Activated T-cell treated with anti-CD3 and anti-CD28 coated beads, Interleukin-2, amount 50 U/mL, for 48 hours (primary cell): ENCODE measurements around the gene HGFAC.

Experiments used
- DNase-seq, 2 experiments: peaks; one replicate each; pipeline ENCODE4 v3.0.0-alpha.2; 2020

HGFAC gene

DNA sequence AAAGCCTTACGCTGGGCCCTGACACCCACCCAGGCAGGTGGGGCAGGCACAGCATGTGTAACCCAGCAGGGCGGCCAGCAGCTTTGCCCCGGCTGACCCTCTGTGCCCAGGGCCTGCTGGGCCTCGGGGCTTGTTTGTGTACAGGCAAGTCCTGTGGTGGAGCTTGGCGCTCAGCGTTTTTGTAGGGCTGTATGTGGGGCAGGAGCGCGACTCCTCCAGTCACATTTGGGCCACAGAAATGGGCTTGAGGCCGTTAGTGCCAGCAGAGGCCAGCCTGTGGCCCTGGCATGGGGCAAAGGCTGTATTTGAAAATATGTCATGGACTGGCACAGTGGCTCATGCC is 14.7 kb upstream of the HGFAC start:
- no peak for DNase-seq

DNA sequence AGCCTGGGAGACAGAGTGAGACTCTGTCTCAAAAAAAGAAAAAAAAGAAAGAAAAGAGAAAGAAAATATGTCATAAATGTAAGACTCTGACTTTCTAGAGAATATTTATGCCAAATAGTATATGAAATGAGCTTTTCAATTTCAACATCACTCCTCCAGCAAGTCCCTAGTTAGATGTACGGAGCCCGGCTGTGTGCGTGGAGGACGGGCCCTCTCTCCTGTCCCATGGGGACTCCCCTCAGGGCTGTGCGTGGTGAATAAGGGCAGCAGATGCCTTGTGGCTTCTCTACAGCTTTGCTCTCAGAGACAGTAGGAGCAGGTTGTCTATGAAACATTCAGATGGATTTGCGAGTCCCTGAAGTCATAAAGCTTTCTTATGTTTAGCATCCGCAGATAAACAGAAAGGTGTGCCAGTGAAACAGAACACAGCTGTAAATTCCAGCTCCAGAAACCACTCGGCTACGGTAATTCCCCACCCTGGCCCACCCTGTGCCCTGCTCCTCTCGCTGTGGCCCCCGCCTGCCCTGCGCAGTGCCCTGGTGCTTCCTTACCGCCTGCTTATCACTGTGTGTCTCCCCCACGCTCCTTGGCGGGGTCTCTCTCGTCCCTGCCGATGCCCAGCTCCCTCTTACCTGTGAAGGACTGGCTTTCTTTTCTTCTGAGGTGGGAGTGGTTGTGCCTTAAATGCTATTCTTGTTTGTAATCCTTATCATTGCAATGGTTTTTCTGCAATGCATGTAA is 13.9 kb upstream of the HGFAC start:
- no peak for DNase-seq

DNA sequence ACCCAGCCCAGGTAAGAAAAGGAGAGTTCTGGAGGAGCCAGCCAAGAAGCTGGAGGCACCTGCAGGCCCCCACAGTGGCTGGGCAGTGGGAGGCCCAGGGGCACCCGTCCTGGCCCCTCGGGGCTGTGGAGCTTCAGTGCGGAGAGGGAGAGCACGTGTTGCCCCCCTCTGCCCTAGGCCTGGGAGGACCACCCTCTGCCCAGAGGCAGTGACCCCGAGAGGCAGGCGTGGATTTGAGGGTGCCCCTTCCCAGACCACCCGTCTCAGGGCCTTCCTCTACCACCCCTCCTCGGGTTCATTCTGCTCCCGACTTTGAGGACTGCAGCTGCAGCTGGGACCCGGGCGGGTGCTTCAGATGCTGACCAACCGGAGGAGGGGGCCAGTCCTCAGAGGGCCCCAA is 12.1 kb upstream of the HGFAC start:
- DNase-seq = no peak

DNA sequence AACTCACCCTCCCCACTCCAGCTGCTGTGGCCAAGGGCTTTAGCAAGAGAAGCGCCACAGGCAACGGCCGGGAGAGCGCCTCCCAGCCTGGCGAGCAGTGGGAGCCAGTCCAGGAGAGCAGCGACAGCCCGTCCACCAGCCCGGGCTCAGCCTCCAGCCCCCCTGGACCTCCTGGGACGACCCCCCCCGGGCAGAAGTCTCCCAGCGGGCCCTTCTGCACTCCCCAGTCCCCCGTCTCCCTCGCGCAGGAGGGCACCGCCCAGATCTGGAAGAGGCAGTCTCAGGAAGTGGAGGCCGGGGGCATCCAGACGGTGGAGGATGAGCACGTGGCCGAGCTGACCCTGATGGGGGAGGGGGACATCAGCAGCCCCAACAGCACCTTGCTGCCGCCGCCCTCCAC is 11.2 kb upstream of the HGFAC start:
- no peak for DNase-seq

DNA sequence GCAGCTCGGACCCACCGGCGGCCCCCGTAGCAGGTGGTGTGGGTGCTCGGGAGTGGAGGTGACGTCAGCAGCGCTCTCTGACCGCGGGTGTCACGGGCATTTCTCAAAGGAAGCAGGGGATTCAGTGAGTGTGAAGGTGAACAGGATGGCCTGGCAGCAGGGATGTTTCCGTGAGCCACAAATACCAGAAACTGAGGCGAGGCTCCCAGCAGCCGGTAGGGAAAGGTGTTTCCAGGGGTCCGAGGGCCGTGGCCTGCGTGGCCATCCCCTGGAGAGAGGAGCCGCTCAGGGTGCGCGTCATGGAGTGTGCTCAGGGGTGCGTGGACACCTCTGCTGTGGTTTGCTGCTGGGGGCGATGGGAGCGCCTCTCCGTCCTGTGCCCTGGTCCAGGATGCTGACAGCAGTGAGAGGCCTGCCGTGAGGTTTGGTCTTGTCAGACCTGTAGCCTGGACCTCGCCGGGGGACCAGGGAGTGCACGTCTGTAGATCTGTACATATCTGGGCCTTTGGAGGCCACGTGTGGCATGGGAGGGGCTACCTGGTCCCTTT is 10.2 kb upstream of the HGFAC start:
- DNase-seq = no peak

DNA sequence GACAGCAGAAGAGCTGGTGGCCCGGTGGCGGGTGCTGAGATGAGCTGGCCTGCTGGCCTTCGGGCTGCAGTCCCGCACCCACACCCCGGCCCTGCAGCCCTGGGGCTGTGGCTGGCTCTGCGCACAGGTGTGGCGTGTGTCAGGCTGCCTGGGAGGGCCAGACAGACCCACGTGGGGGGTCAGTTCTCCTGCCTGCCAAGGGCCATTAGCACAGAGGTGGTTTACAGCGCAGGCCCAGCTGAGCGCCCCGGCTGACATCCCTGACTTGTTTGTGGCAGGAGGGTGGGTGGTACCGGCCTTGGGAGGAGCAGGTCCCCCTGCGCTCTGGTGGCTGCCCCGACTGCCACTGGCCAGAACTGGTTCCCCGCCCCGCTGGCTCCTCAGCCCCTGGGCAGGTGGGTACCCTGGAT is 9.4 kb upstream of the HGFAC start:
- DNase-seq = no peak

DNA sequence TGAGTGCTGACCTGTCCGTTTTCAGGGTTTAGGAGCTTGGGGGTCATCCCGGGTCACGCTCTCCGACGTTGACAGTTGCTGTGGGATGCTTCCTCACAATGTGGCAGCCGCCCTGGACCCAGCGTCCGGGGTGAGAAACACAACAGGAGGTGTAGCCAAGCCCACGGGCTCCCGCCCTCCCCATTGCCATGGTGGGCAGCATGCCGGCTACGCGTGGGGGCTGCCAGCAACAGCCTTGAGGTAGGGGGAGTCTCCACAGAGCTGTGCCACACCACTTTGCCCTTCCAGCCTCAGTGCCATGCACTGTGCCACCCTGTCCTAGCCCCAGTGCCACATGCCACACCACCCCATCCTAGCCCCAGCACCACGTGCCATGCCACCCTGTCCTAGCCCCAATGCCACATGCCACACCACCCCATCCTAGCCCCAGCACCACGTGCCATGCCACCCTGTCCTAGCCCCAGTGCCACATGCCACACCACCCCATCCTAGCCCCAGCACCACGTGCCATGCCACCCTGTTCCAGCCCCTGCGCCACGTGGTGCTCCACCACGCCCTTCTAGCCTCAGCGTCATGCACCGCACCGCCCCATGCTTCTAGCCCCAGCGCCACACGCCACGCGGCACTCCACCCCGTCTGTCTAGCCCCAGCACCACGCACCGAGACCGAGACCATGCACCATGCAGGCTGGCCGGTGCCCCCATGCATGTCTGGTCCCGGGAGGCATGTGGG is 8.5 kb upstream of the HGFAC start:
- DNase-seq = no peak

DNA sequence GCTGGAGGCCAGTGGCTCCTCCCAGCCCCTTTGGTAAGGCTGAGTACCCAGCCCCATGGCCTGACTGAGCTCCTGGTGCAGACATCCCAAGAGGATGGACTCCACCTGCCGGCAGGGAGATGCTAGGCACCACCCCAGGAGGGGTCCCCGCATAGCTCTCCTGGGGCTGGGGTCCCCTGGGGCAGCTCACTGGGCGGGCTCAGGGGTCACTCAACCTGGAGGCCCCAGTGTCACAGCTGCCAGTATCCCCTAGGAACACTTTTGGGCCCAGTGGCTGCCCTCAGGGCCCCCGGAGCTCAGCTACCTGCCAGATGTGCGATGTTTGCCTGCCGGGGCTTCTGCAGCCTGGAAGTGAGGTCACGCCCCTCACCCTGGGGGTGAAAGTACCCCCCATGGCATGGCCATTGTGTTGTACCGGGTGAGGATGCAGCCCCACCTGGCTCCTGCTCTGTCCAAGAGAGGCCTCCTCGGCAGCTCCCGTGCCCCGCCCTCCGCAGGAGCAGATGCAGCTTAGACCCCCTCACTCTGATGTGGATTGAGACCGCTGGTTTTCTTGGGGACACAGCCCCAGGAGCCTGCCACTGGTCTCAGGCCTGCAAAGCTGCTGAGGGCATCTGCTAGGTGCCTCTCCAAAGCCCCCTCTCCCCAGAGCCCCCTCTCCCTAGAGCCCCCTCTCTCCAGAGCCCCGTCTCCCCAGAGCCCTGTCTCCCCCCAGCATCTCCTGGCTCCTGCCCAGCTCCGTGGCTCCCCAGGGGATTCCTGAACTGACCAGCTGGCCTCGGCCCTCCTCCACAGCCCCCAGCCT is 6.7 kb upstream of the HGFAC start:
- DNase-seq = no peak

DNA sequence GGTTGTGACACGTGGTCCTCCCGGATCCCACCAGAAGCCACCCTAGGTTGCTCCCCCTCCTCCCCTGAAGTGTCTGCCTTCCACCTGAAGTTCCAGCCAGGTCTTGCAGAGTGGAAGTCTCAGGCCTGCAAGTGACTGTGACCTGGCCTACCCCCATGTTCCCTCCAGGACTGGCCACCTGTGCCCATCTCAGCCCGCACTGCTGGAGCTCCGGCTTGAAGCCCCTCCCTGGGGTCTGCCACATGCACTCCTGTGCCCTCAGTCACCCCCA is 6.1 kb upstream of the HGFAC start:
- DNase-seq = no peak

DNA sequence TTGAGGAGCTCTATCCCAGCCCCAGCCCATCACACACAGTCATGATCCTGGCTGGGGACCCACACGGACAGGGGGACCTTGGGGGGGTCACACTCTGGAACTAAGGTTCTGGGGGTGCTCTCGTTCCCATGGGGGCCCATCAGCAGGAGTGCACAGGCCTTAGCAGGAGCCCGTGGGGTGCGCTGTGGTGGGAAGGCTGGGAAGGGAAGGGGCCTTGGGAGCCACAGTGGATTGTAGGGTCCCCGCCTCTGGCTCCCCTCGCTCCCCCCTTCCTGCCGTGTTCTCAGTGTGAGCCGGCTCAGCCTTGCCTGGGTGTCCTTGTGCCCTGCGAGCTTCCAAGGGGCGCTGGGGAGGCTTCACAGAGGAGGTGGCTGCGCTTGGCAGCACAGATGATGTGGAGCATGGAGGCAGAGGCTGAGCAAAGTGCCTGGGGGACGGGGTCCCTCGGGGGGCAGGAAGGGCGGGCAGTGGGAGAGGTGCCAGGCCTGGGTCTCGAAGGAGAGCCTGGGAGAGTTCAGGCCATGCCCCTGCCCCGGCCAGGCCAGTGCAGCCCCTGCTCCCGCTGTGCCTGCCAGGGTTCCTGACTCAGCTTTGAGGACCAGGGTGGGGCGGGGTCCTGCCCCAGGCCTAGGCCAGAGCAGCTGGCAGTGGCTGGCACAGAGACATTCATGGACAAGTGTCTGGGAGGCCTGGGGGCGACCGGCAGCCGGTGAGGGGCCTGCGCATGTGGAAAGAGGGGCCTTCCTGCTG is 5.5 kb upstream of the HGFAC start:
- DNase-seq = no peak

DNA sequence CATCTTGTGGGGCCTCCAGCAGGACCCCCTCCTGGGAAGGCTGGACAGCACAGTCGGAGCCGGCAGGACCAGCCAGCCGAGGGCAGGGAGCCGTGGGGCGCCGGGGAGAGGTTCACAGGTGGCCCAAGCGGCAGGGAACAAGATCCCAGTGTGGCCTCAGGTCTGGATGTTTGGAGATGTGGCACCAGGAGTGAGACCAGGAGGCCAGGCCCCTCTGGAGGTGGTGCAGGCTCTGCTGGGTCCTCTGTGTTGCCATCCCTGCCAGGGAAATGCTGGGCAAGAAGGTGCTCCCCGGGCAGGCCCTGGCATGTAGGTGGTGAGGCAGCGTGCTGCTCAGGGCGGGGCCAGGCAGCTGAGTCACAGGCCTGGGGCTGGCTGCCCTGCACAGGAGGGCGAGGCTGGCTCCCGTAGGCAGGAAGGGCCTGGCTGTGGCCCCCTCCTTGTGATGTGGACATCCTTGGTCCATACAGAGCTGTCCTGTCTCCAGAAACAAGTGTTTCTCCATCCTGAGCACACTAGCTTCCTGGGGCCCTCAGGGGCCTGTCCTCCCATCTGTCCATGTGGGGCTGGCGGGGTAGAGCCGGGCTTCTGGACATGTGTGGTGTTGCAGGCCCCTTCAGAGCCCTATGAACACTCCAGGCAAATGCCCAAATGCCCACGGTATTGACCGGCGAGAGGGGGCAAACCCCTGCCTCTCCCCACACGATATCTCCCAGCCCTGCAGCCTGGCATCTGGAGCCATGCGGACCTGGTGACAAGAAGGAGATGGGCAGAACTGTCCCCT is 4.8 kb upstream of the HGFAC start:
- DNase-seq = peak in 1 of 2 experiments; percentile 39

DNA sequence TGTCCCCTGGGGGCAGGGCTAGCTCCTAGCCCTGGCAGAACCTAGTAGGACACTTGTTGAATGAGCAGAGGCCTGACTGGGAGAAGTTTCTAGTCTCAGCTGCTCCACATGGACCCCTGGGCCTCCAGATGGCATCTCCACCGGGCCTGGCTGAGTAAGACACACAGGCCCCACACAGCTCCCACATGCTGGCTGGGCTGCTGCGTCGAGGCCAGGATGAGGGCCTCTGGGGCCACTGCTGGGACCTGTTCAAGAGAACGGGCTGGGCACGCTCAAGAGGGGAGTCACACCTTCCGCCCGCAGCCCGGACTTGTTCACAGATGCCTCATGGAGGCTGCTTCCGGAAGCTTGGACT is 4.2 kb upstream of the HGFAC start:
- DNase-seq = no peak

DNA sequence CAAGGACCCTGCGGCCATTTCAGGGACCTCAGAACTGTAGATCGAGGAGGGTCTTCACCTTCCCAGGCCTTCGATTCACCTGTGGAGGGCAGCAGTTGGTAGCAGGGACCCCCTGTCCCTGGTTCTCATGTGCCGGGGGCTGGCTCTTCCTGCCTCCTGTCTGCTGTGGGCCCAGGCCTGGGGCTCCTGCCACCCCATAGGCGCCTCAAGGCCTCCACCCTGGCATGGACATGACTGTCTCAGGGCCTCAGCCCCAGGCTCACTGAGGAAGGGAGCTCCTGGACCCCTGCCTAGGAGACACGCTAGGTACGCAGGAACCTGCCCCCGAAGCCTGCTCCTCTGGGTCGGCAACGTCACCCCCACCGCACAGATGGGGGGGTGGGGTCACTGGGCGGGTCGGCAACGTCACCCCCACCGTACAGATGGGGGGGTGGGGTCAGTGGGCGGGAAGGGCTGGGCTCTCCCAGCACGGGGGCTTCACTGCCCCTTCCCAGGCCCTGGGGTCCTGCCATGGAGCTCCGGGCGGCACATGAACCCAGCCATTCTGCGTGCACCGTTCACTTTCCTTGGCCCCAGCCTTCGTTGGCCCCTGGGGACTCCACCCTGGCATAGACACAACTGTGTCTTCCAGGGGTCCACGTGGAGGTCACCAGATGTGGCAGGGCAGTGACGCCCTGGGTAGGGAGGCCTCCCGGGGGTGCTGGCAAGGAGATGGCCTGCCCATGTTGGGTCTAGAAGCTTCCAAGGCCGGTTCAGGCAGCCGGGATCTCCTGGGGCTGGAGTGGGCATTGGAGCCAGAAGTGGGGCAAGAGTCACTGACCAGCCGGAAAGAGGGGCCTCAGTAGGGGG is 3.5 kb upstream of the HGFAC start:
- no peak for DNase-seq

DNA sequence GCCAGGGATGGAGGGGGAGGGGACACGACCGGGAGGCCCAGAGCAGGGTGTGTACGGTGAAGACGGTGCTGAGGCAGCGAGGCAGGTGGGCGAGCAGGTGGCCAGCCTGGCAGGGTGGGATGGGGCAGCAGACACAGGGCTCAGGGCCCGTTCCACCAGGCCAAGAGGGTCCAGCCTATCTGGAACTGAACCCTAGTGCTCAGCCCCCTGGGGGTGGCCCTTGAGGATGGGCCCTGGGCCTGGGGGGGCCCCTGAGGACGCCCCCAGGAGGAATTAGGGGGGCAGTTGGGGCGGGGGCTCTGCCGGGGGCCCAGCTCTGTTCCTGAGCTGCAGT is 3.0 kb upstream of the HGFAC start:
- no peak for DNase-seq

DNA sequence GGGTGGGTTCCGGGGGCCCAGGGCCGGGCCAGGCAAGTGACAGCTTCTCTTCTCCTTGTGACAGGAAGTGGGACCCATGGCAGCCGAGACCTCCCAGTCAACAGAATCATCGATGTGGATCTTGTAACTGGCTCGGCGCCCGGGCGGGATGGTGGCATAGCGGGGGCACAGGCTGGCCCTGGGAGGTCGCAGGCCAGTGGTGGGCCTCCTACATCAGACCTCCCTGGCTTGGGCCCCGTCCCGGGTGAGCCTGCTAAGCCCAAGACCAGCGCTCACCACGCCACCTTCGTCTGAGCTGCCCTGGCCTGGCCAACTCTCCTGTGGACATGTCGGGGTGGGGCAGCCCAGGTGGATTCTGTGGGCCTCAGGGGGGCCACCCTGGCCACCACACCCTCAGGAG is 2.4 kb upstream of the HGFAC start:
- no peak for DNase-seq

DNA sequence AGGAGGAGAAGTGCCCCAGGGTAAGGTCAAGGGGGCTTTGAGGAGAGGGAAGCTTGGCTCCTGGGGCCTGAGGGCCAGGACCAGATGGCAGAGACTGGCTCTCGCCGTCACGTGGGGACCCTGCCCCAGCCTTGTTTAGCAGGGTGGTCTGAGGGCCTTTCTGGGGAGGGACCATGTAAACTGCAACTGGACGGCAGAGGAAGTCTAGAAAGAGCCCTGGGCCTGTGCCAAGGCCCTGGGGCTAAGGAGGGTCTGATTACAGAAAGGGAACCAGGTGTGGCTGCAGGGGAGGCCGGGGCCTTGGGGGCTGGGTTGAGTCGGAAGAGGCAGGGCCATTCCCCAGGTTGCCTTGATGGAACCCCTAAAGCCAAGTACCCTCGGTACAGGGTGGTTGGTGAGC is 1.8 kb upstream of the HGFAC start:
- DNase-seq = no peak

DNA sequence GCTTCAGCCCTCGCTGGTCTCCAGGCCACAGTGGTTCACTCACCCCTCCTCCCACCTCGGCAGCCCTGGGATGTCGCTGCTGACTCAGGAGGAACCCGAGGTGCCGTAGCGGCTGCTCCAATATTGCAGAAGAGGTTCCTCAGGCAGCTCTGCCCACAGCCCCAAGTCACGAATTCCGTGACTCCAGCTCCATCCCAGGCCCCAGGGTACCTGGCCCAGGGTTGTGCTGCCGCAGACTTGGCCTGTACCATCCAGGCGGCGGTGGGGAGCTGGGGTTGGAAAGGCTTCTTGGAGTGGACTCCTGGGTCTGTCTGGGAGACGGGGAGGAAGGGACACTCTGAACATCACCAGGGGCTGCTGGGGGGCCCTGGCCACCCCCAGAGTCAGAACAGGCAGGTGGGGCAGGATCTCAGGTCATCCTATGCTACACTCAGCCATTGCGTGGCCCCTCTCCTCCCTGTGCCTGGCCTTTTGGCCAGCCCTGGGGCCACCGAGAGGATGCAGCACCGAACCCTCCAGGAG is 728 bp upstream of the HGFAC start:
- no peak for DNase-seq

DNA sequence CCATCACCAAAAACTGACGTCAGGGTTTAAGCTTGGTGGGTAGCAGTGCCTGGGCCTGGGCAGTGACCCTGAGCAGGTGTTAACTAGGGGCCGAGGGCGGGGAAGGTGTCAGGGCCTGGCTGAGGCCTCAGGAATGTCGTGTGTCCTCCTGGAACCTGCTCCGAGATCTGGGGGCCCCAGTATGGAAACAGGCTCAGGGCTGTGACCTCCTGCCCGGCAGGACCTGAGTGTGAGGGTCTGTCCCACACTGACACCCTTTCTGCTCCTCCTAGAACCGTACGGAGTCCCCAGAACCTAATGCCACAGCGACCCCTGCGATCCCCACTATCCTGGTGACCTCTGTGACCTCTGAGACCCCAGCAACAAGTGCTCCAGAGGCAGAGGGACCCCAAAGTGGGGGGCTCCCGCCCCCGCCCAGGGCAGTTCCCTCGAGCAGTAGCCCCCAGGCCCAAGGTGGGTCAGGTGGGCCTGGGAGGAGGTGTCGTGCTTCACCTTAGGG is 741 bp downstream of the HGFAC start:
- DNase-seq = no peak

DNA sequence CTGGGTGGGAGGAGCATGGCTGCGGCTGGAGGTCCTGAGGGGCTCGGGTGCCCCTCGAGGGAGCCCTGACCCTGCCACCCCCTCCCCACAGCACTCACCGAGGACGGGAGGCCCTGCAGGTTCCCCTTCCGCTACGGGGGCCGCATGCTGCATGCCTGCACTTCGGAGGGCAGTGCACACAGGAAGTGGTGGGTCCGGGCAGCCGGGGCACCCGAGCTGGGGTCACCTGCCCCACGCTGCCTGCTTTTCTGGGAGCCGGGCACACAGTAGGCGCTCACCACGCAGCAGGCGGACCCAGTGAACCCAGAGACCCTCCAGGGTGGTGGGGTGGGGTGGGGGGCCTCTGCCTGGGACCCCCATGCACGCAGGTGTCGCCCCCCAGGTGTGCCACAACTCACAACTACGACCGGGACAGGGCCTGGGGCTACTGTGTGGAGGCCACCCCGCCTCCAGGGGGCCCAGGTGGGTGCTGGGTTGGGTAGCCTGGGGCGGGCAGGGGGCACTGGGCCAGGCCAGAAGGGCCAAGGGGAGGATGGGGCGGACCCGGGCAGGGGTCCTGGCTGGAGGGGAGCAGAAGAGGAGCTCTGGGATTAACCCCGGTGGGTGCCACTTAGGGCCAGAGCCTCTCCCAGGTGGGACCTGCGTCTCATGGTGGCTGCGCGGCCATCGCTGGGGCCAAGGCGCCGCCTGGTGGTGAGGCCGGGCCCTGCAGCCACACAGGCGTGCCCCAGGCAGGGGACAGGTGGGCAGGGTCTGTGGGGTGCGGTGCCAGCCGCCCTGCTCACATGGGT is 1.4 kb downstream of the HGFAC start:
- DNase-seq = peak; percentile 79 to 83

DNA sequence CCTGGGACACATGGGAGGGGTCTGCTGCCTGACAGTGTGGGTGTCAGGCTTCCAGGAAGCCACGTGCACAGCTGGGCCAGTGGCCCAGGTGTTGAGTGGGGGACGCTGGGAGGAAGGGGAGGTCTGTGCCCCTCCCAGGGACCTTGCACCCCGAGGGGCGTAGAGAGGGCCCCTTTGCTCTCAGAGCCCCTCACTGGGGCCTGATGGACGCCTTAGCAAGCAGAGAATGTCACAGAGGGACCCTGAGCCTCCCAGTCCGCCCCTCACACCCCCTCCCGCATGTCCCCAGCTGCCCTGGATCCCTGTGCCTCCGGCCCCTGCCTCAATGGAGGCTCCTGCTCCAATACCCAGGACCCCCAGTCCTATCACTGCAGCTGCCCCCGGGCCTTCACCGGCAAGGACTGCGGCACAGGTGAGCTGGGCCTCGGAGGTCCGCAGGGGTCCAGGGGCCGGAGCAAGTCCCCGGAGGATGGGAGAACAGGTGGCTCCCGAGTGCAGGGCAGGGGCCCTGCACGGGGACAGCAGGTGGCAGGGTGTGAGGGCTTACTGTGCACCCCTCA is 2.1 kb downstream of the HGFAC start:
- DNase-seq = no peak
